SK-N-SH (cell line): Measurements from ENCODE around the gene TRIM72. TPM values are rescaled to one million over a fixed set of nuclear protein-coding genes. Genes with fewer than 3 reads are reported as not detected.
A peak's percentile ranks its signal among the peaks of the same experiment; 100 is the strongest.

Experiments
- CTCF ChIA-PET: fragments of 300-600, 350-600 bp; formaldehyde crosslinking; extraction: SDS; loops from one replicate; lab custom pipeline; 2021; lab: Yijun Ruan, JAX
- POLR2A ChIA-PET: fragments of 350-600 bp; sonication (Branson Sonifier 250); formaldehyde crosslinking; extraction: SDS; loops from one replicate; lab custom pipeline; 2020; ENCODE audit warnings: antibody characterized with exemption, inconsistent platforms; lab: Yijun Ruan, JAX
- DNase-seq: peaks from one replicate; pipeline ENCODE4 v3.0.0; 2012
- H2AFZ ChIP-seq: fragments of 200-600 bp; sonication (generic); 2 replicates; pipeline ENCODE4 v1.8.1; 2016; ENCODE audit warnings: antibody characterized with exemption, mild to moderate bottlenecking, low read depth
- H3F3A ChIP-seq: fragments of 200-600 bp; sonication (generic); replicated peaks from 2 replicates; pipeline ENCODE3; 2016; ENCODE audit warnings: antibody characterized with exemption, mild to moderate bottlenecking; ENCODE audit not compliant: insufficient read depth
- H3K27ac ChIP-seq, 2 experiments: fragments of 200-500 bp in 1 of 2; fragments of 200-600 bp in 1 of 2; sonication (Bioruptor generic) in 1 of 2; sonication (generic), shearing (Covaris generic) in 1 of 2; 2 replicates each; pipeline versions ENCODE4 v1.5.1 to v1.6.1; 2014 to 2016; ENCODE audit warnings: low read depth in 2 of 2, inconsistent platforms in 1 of 2, low read length in 1 of 2, mild to moderate bottlenecking in 1 of 2, mixed read lengths in 1 of 2
- H3K27me3 ChIP-seq: fragments of 200-600 bp; sonication (generic), shearing (Covaris generic); 2 replicates; pipeline ENCODE4 v1.6.1; 2016; ENCODE audit warnings: mixed run types; ENCODE audit not compliant: insufficient read depth
- H3K36me3 ChIP-seq, 2 experiments: fragments of 200-500 bp in 1 of 2; fragments of 200-600 bp in 1 of 2; sonication (Bioruptor generic) in 1 of 2; sonication (generic) in 1 of 2; replicated peaks in 1 of 2; 2 replicates each; pipeline versions ENCODE3 to v1.5.1; 2014 to 2016; ENCODE audit warnings: low read length in 1 of 2, mild to moderate bottlenecking in 1 of 2; ENCODE audit not compliant: insufficient read depth in 2 of 2, control insufficient read depth in 1 of 2
- H3K4me1 ChIP-seq, 2 experiments: fragments of 200-500 bp in 1 of 2; fragments of 200-600 bp in 1 of 2; sonication (Bioruptor generic) in 1 of 2; sonication (generic), shearing (Covaris generic) in 1 of 2; 2 replicates each; pipeline versions ENCODE4 v1.5.1 to v1.6.1; 2014 to 2016; ENCODE audit warnings: low read depth in 1 of 2, low read length in 1 of 2, mixed run types in 1 of 2; ENCODE audit not compliant: insufficient read depth in 2 of 2, control insufficient read depth in 1 of 2
- H3K4me2 ChIP-seq: fragments of 200-600 bp; sonication (generic), shearing (Covaris generic); 2 replicates; pipeline ENCODE4 v1.6.1; 2017; ENCODE audit warnings: mixed run types
- H3K4me3 ChIP-seq, 2 experiments: fragments of 200-500 bp in 1 of 2; fragments of 200-600 bp in 1 of 2; sonication (Bioruptor generic) in 1 of 2; sonication (generic), shearing (Covaris generic) in 1 of 2; 2 replicates each; pipeline versions ENCODE4 v1.5.1 to v1.8.1; 2014 to 2016; ENCODE audit warnings: low read depth in 2 of 2, inconsistent platforms in 1 of 2, low read length in 1 of 2, mild to moderate bottlenecking in 1 of 2, mixed read lengths in 1 of 2, moderate library complexity in 1 of 2
- H3K79me2 ChIP-seq: fragments of 200-600 bp; sonication (generic); 2 replicates; pipeline ENCODE4 v1.8.1; 2017; ENCODE audit warnings: mild to moderate bottlenecking; ENCODE audit not compliant: insufficient read depth
- H3K9ac ChIP-seq: fragments of 200-600 bp; sonication (generic); 2 replicates; pipeline ENCODE4 v1.6.1; 2017; ENCODE audit warnings: mixed run types
- H3K9me2 ChIP-seq: fragments of 200-600 bp; sonication (generic); 2 replicates; pipeline ENCODE4 v1.6.1; 2017; ENCODE audit warnings: mixed run types
- H3K9me3 ChIP-seq: fragments of 200-600 bp; sonication (generic); 2 replicates; pipeline ENCODE4 v1.6.1; 2017; ENCODE audit warnings: mixed run types, mild to moderate bottlenecking, moderate library complexity
- H4K20me1 ChIP-seq: fragments of 200-600 bp; sonication (generic); 2 replicates; pipeline ENCODE4 v1.6.1; 2017; ENCODE audit warnings: mild to moderate bottlenecking, mixed run types; ENCODE audit not compliant: insufficient read depth
- CHD2 ChIP-seq: fragments of 150-350 bp; IDR thresholded peaks from 2 replicates; pipeline ENCODE4 v1.6.1; 2018; ENCODE audit warnings: low read length; ENCODE audit not compliant: partially characterized antibody
- ELF1 ChIP-seq: IDR thresholded peaks from 2 replicates; pipeline ENCODE4 v1.4.0; 2012
- EP300 ChIP-seq, 2 experiments: IDR thresholded peaks; 2 replicates each; pipeline versions ENCODE4 v1.4.0 to v1.6.1; 2012; ENCODE audit warnings: borderline replicate concordance in 1 of 2, low read depth in 1 of 2, low read length in 1 of 2
- FOSL2 ChIP-seq: IDR thresholded peaks from 2 replicates; pipeline ENCODE4 v1.4.0; 2012; ENCODE audit warnings: low read depth, mild to moderate bottlenecking, moderate library complexity, borderline replicate concordance
- FOXM1 ChIP-seq: IDR thresholded peaks from 2 replicates; pipeline ENCODE4 v1.4.0; 2012; ENCODE audit warnings: low read depth, mild to moderate bottlenecking
- GATA2 ChIP-seq: sonication (generic); formaldehyde crosslinking; IDR thresholded peaks from 2 replicates; pipeline ENCODE4 v1.5.0; 2020; ENCODE audit warnings: mild to moderate bottlenecking, missing genetic modification reagents
- IRF3 ChIP-seq: fragments of 150-350 bp; IDR thresholded peaks from 2 replicates; pipeline ENCODE4 v1.6.1; 2016; ENCODE audit warnings: mild to moderate bottlenecking, low read depth, low read length
- JUND ChIP-seq: IDR thresholded peaks from 2 replicates; pipeline ENCODE4 v1.4.0; 2012
- NFIC ChIP-seq: IDR thresholded peaks from 2 replicates; pipeline ENCODE4 v1.4.0; 2012; ENCODE audit warnings: borderline replicate concordance
- NRF1 ChIP-seq: IDR thresholded peaks from 2 replicates; pipeline ENCODE4 v1.6.1; 2012; ENCODE audit warnings: low read depth, mild to moderate bottlenecking, low read length
- RAD21 ChIP-seq: IDR thresholded peaks from 2 replicates; pipeline ENCODE4 v1.6.1; 2012; ENCODE audit warnings: mild to moderate bottlenecking, low read length
- RCOR1 ChIP-seq: fragments of 150-350 bp; IDR thresholded peaks from 2 replicates; pipeline ENCODE4 v1.6.1; 2017; ENCODE audit warnings: antibody characterized with exemption, low read length
- RFX5 ChIP-seq: IDR thresholded peaks from 2 replicates; pipeline ENCODE4 v1.6.1; 2012; ENCODE audit warnings: mild to moderate bottlenecking, improper control_type of control experiment, low read length
- RXRA ChIP-seq: IDR thresholded peaks from 2 replicates; pipeline ENCODE4 v1.4.0; 2012; ENCODE audit warnings: low read depth, mild to moderate bottlenecking, borderline replicate concordance
- SIN3A ChIP-seq: IDR thresholded peaks from 2 replicates; pipeline ENCODE4 v1.6.1; 2012; ENCODE audit warnings: low read depth, mild to moderate bottlenecking, low read length, moderate library complexity, borderline replicate concordance
- SMC3 ChIP-seq: IDR thresholded peaks from 2 replicates; pipeline ENCODE4 v1.6.1; 2012; ENCODE audit warnings: low read depth, low read length, improper control_type of control experiment
- TCF12 ChIP-seq: IDR thresholded peaks from 2 replicates; pipeline ENCODE4 v1.4.0; 2012
- YY1 ChIP-seq: IDR thresholded peaks from 2 replicates; pipeline ENCODE4 v1.4.0; 2012; ENCODE audit warnings: low read depth, mild to moderate bottlenecking
- WGBS: methylation state at CpG from one replicate; pipeline ENCODE4 v1.1.6; 2017; ENCODE audit warnings: low lambda C conversion rate; 5-methylcytosine and 5-hydroxymethylcytosine counted together
- polyA plus RNA-seq, 3 experiments: library from polyadenylated mRNA; depleted of rRNA; stranded (reverse); fragments of >200 nt; gene quantifications; 2 replicates each; pipeline ENCODE4 v1.2.3, GENCODE V29; 2012
- TF ChIP-seq, protein P1 (sequence below): fragments of 150-350 bp; IDR thresholded peaks from 2 replicates; pipeline ENCODE4 v1.6.1; 2017; ENCODE audit warnings: antibody characterized with exemption, low read length, low read depth, borderline replicate concordance
- TF ChIP-seq, protein P2 (sequence below): IDR thresholded peaks from 2 replicates; pipeline ENCODE4 v1.4.0; 2012; ENCODE audit warnings: low read depth

Gene TRIM72
- under 0.01 TPM in 1 of 2 replicates, not detected in the other for polyA plus RNA-seq (2012; rRNA removed)
- polyA plus RNA-seq (2012; cell fraction: cytosol; rRNA removed), result not detected in 2 replicates
- polyA plus RNA-seq (2012; cell fraction: nucleus; rRNA removed), result 0.01 and 0.02 TPM in 2 replicates

DNA sequence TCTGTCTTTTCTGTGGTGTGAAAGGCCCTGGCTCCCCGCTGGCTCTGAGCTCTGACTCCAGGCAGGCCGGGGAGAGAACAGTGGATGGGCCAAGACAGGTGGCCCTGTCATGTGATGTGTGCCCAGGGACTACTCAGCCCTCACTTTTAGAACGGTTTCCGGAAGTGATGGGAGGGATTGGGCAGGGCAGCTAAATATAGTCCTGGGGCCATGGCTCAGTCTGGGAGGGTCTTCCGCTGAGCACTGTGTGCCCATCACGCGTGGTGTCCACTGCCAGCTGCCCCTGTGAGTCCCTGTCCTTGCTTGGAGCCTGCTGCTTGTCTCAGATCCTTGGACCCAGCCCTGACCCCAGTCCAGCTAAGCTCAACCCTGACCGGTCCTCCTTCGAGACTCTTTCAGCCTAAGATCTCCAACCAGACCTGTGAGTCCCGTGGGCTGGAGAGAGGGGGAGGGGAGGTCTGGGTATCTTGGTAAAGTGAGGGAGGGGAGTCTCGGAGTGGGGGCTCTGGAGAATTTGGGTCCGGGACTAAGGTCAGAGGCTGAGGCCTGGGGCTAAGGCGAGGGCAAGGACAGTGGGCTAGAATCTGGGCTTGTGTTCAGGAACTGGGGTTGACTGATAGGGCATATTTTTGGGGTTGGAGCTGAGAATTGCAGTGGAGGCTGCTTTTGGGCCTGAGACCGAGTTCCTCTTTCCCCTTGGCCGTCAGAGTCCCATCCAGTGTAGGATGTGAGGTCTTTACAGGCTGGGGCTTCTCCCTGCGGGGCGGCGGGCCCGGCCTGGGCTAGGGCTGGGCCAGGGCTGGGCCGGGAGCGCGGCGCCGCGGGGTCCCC is at the start of gene TRIM72:
TRIM72 (plus strand) TSS at position 243 of the 831 bp plus-strand sequence. CDS start 620 bp downstream, outside the sequence.
- Histone ChIP-seq H2AFZ (peak within 1 kb of the TSS; percentile 72; the same call in 1 of the 2 replicates), H3K9me3 (no peaks in the 10 kb centered on the region), H3F3A (no peaks in the 10 kb centered on the region), H3K36me3 (no peaks in the 10 kb centered on the region), H3K9ac (no peak within 1 kb of the TSS), H3K79me2 (no peaks in the 10 kb centered on the region), H3K4me3 (peak within 1 kb of the TSS; percentile 7 to 51; a peak in 2 of 4 replicates), H3K27me3 (peaks cover 70% of the 10 kb centered on the region), H3K4me1 (no peaks in the 10 kb centered on the region; a peak in 1 of 4 replicates)
- CTCF ChIA-PET, result interaction anchor here (1.0 to 1.2 kb wide), 2 partner anchors 9 to 12 kb away, joined by 3 to 4 read pairs; no protein-coding TSS in a partner anchor
- no peak for TF ChIP-seq SMC3
- no peak for TF ChIP-seq FOXM1
- TF ChIP-seq RXRA, result no peak
- TF ChIP-seq, protein P1, sequence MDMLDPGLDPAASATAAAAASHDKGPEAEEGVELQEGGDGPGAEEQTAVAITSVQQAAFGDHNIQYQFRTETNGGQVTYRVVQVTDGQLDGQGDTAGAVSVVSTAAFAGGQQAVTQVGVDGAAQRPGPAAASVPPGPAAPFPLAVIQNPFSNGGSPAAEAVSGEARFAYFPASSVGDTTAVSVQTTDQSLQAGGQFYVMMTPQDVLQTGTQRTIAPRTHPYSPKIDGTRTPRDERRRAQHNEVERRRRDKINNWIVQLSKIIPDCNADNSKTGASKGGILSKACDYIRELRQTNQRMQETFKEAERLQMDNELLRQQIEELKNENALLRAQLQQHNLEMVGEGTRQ, result no peak
- TF ChIP-seq SIN3A, result no peak
- no peak for TF ChIP-seq TCF12
- TF ChIP-seq RCOR1, result no peak
- TF ChIP-seq FOSL2, result no peak
- no peak for TF ChIP-seq RAD21
- TF ChIP-seq IRF3, result no peak
- TF ChIP-seq NFIC, result no peak
- no peak for TF ChIP-seq RFX5
- no peak for TF ChIP-seq NRF1
- no peak for TF ChIP-seq GATA2 (CRISPR knock-in tag)
- no peak for TF ChIP-seq ELF1
- TF ChIP-seq YY1, result no peak
- TF ChIP-seq, protein P2, sequence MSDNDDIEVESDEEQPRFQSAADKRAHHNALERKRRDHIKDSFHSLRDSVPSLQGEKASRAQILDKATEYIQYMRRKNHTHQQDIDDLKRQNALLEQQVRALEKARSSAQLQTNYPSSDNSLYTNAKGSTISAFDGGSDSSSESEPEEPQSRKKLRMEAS, result no peak
- TF ChIP-seq JUND, result no peak
- TF ChIP-seq CHD2, result no peak
- no peak for TF ChIP-seq EP300 (IDR thresholded peaks at IDR 0.05; ENCODE audit: borderline replicate concordance in 1 of 2, low read depth in 1 of 2, low read length in 1 of 2)
- TF ChIP-seq, all 33 proteins: peak for 0
- H4K20me1 ChIP-seq, result no peaks in the 10 kb centered on the region
- no peak for DNase-seq
- WGBS, result 58% methylated on average over 10 of the region's 25 CpGs
- POLR2A ChIA-PET, result interaction anchor here (0.5 to 1.4 kb wide), 2 partner anchors 34 kb away, joined by 3 to 5 read pairs; partner anchors contain the start of gene FUS
- H3K4me2 ChIP-seq, result peak within 1 kb of the TSS; percentile 79; the same call in 1 of the 2 replicates
- no peaks in the 10 kb centered on the region for H3K9me2 ChIP-seq
- H3K27ac ChIP-seq, result no peak within 1 kb of the TSS
